ENCODE data around the gene PRKN. TPM values are rescaled to one million over a fixed set of nuclear protein-coding genes. Genes with fewer than 3 reads are reported as not detected.

Gene PRKN
- total RNA-seq, 2 donors from 2014 or later: 6.7 to 8.2 TPM

DNA sequence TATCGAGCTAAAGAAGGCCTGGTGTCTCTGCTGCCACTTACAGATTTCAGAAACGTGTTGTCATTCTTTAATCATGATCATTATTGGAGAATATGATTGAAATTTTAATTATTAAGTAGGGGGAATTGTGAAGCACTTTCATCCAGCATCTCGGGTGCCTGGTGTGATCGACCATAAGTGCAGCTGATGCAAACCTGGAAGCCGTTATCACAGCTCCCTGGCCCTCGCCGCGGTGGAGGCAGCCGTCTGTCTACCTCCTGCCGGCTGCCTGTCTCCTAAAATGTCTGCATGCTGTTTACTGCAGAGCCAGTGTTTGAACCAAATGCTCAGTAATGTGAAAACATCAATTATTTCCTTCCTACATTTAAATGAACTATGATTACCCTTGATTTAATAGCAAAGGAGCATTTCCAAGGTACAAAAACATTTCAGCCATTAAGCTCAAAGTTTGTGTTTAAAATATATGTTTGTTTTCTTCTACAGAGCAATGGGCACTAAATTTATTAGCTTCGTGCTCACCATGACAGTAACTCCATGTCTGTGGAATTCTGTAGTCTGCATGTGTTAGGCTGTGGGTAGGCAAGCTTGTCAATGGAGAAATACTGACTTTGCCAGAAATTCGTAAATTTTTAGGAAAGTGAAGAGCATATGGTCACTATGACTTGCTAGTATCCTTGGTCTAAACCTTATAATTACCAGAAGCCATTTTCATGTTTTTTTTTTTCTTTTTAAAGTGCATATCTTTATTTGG, 1269.2 kb downstream of the PRKN start:
- no peaks in the 10 kb centered on the region for H3K4me1 ChIP-seq
- H3K4me3 ChIP-seq: no peak overlapping the region
- no peaks in the 10 kb centered on the region for H3K36me3 ChIP-seq (replicated peaks in 1 of 2; ENCODE audit: insufficient read depth in 1 of 2, low read depth in 2 of 2)
- 77 to 80% methylated on average over 12 of the region's 12 CpGs for WGBS, 2 donors
- no peak for ATAC-seq
- TF ChIP-seq, protein P1, sequence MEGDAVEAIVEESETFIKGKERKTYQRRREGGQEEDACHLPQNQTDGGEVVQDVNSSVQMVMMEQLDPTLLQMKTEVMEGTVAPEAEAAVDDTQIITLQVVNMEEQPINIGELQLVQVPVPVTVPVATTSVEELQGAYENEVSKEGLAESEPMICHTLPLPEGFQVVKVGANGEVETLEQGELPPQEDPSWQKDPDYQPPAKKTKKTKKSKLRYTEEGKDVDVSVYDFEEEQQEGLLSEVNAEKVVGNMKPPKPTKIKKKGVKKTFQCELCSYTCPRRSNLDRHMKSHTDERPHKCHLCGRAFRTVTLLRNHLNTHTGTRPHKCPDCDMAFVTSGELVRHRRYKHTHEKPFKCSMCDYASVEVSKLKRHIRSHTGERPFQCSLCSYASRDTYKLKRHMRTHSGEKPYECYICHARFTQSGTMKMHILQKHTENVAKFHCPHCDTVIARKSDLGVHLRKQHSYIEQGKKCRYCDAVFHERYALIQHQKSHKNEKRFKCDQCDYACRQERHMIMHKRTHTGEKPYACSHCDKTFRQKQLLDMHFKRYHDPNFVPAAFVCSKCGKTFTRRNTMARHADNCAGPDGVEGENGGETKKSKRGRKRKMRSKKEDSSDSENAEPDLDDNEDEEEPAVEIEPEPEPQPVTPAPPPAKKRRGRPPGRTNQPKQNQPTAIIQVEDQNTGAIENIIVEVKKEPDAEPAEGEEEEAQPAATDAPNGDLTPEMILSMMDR (IDR thresholded peaks at IDR 0.05): no peak
- TF ChIP-seq POLR2A (IDR thresholded peaks at IDR 0.05): no peak
- H3K9me3 ChIP-seq: no peaks in the 10 kb centered on the region
- intact Hi-C loops (cut with DNase I): no loop called here
- DNase-seq: no peak
- no peak overlapping the region for H3K27ac ChIP-seq
- no peaks in the 10 kb centered on the region for H3K27me3 ChIP-seq

GRCh38 chr6:161455848-161456247, 1271.7 kb downstream of the PRKN start:
- TF ChIP-seq, protein P1 (IDR thresholded peaks at IDR 0.05): no peak
- TF ChIP-seq POLR2A (IDR thresholded peaks at IDR 0.05): no peak
- WGBS, 2 donors: 89% methylated on average over 5 of the region's 5 CpGs
- no peak overlapping the region for H3K27ac ChIP-seq
- intact Hi-C loops (cut with DNase I): no loop called here
- no peaks in the 10 kb centered on the region for H3K4me1 ChIP-seq
- no peak overlapping the region for H3K4me3 ChIP-seq
- no peaks in the 10 kb centered on the region for H3K27me3 ChIP-seq
- no peaks in the 10 kb centered on the region for H3K36me3 ChIP-seq (replicated peaks in 1 of 2; ENCODE audit: insufficient read depth in 1 of 2, low read depth in 2 of 2)
- H3K9me3 ChIP-seq: no peaks in the 10 kb centered on the region
- DNase-seq: no peak
- no peak for ATAC-seq

- Histone ChIP-seq H3K4me1 (no peaks in the 10 kb centered on the region), H3K27ac (no peak overlapping the region), H3K27me3 (no peaks in the 10 kb centered on the region), H3K36me3 (replicated peaks in 1 of 2; ENCODE audit: insufficient read depth in 1 of 2, low read depth in 2 of 2) (no peaks in the 10 kb centered on the region), H3K4me3 (no peak overlapping the region), H3K9me3 (no peaks in the 10 kb centered on the region)
- 72 to 86% methylated on average over 4 of the region's 4 CpGs for WGBS, 2 donors
- intact Hi-C loops (cut with DNase I): no loop called here
- TF ChIP-seq POLR2A (IDR thresholded peaks at IDR 0.05): no peak
- TF ChIP-seq, protein P1 (IDR thresholded peaks at IDR 0.05): no peak
- no peak for DNase-seq
- no peak for ATAC-seq
Observed at GRCh38 chr6:161453558-161453957, 1274.0 kb downstream of the PRKN start.

DNA sequence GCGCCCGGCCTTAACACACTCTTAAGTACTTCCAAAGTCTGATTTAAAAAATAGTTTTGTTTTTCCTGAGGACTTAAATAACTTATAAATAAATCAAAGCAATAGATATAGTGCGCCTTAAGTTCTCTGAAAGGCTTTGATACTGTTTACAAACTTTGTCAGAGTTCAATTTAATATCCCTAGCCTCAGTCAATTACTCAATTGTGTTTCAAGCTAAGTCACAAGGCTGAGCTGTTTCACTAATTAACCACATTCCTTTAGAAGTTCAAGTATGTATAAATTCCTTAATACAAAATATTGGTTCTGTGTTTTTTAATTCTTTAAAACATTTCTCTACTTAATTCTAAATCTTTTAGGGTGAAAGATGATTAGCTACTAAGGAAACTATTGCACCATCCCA, 1275.3 kb downstream of the PRKN start:
- 92 to 97% methylated on average over 3 of the region's 3 CpGs for WGBS, 2 donors
- no peak for DNase-seq
- Histone ChIP-seq H3K4me3 (no peak overlapping the region), H3K27ac (no peak overlapping the region), H3K27me3 (no peaks in the 10 kb centered on the region), H3K4me1 (no peaks in the 10 kb centered on the region), H3K9me3 (no peaks in the 10 kb centered on the region), H3K36me3 (replicated peaks in 1 of 2; ENCODE audit: insufficient read depth in 1 of 2, low read depth in 2 of 2) (no peaks in the 10 kb centered on the region)
- intact Hi-C loops (cut with DNase I): no loop called here
- TF ChIP-seq, protein P1 (IDR thresholded peaks at IDR 0.05): no peak
- TF ChIP-seq POLR2A (IDR thresholded peaks at IDR 0.05): no peak
- no peak for ATAC-seq

DNA sequence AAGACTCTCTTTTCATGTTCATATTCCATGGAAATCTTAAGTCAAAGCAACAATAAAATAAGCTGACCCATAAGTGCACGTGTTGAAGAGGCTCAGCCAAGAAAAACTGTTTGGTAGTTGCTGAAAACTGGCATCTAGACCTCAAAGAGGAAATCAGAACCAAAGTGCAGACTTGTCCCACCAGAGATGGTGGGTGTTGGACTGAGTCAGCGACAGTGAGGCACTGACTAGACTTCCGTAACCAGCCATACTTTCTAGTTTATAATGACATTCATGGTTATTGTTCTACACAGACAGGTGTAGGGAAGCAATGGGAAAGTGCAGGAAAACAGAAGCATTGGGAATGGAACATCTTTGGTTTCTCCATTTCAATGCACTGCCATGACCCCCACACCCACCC, 1278.0 kb downstream of the PRKN start:
- no peak overlapping the region for H3K27ac ChIP-seq
- peaks cover 6% of the 10 kb centered on the region for H3K4me1 ChIP-seq
- no peaks in the 10 kb centered on the region for H3K9me3 ChIP-seq
- WGBS, 2 donors: 89 to 92% methylated on average over 3 of the region's 3 CpGs
- no peak overlapping the region for H3K4me3 ChIP-seq
- no peaks in the 10 kb centered on the region for H3K36me3 ChIP-seq (replicated peaks in 1 of 2; ENCODE audit: insufficient read depth in 1 of 2, low read depth in 2 of 2)
- TF ChIP-seq POLR2A (IDR thresholded peaks at IDR 0.05): no peak
- TF ChIP-seq, protein P1 (IDR thresholded peaks at IDR 0.05): no peak
- no peaks in the 10 kb centered on the region for H3K27me3 ChIP-seq
- intact Hi-C loops (cut with DNase I): no loop called here
- no peak for ATAC-seq
- no peak for DNase-seq
